GM12801 (cell line): ENCODE measurements around the gene SAXO2.

Experiments
- TF ChIP-seq, protein P1 (sequence below): IDR thresholded peaks from one replicate; pipeline ENCODE4 v1.5.1; 2011; ENCODE audit warnings: control low read depth; ENCODE audit not compliant: insufficient read length; ENCODE audit errors: extremely low read depth

The SAXO2 gene, protein sequence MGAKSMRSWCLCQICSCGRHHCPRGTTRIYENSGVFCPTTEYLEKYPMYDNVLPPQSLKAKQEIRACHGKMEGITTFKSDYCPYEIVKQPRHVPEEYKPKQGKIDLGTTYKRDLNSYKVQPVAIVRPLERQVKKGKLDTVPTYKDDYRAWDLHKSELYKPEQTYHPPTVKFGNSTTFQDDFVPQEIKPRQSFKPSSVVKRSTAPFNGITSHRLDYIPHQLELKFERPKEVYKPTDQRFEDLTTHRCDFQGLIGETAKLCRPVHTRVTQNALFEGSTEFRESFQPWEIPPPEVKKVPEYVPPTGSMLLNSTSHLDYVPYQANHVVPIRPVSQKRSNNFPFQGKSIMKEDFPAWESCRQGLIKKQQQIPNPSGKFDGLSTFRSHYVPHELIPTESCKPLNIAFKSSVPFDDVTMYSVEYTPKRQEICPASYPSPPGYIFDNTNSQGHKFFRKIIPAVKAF

DNA sequence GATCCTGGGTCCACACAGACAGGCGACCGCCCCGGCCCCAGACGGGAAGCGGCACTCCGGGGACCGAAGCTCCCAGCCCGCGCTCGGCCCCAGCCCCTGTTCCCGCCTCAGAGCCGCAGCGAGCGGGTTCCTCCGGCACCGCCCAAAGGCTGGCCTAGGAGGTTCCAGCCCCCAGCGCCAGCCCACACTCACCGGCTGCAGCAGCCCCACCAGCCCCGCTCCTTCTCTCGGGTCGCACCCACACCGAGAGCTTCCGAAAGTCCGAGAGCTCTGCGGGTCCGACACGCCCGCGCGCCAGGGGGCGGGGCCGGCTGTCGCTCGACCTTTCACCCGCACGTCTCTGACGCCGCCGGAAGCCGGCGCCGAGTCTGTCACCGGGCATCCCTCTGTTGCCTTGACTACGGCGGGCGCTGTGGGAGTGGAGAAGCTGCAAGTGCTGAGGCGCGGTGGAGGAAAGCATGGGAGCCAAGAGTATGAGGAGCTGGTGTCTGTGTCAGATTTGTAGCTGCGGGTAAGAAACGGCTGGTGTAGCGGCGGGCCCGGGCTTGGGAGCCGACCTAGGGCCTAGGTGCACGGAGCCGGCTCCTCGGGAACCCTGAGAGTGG is at the start of gene SAXO2, which contains the start of gene EFL1:
Gene SAXO2 (plus strand): TSS at position 397 of the 605 bp plus-strand sequence. CDS start 62 bp downstream, at position 459.
Gene EFL1 (minus strand): TSS at position 313 of the 605 bp plus-strand sequence. CDS start 956 bp downstream, outside the sequence.
- TF ChIP-seq, protein P1, sequence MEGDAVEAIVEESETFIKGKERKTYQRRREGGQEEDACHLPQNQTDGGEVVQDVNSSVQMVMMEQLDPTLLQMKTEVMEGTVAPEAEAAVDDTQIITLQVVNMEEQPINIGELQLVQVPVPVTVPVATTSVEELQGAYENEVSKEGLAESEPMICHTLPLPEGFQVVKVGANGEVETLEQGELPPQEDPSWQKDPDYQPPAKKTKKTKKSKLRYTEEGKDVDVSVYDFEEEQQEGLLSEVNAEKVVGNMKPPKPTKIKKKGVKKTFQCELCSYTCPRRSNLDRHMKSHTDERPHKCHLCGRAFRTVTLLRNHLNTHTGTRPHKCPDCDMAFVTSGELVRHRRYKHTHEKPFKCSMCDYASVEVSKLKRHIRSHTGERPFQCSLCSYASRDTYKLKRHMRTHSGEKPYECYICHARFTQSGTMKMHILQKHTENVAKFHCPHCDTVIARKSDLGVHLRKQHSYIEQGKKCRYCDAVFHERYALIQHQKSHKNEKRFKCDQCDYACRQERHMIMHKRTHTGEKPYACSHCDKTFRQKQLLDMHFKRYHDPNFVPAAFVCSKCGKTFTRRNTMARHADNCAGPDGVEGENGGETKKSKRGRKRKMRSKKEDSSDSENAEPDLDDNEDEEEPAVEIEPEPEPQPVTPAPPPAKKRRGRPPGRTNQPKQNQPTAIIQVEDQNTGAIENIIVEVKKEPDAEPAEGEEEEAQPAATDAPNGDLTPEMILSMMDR = no peak

DNA sequence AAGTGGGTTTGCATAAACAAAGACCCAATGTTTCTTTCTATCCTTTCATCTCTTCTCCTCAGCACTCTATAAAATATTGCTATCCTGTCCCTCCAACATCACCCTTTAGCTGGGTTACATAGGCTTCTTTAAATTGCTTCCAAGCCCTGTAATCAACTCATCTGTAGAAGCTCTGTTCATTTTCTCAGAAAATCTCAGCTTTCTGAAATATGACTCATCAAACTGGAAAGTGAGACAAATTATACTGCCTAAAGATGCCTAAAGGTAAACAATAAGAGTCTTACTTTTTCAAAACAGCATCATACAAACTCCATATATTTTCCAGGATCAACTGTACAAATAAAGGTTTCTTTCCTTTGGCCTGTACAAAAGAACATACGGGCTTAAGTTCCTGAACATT is 33.9 kb upstream of the SAXO2 start:
- TF ChIP-seq, protein P1 = no peak

DNA sequence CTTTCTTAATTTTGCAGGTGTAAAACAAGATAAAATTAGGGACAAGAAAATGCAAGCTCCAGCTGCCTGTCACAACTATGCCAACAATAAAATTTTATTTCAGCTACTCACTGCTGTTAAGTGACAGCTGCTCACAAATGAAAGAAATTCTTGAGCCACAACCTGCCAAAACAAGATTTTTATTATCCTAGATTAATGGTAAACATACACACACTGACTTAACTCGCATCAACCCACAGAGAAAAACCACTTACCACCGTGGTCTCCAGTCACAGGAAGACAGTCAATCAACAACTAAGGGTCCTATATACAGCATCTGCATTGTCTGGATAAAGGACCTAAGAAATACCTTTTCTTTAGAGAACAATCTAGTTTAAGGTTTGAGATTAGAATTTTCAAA is 31.4 kb upstream of the SAXO2 start:
- TF ChIP-seq, protein P1 = no peak

DNA sequence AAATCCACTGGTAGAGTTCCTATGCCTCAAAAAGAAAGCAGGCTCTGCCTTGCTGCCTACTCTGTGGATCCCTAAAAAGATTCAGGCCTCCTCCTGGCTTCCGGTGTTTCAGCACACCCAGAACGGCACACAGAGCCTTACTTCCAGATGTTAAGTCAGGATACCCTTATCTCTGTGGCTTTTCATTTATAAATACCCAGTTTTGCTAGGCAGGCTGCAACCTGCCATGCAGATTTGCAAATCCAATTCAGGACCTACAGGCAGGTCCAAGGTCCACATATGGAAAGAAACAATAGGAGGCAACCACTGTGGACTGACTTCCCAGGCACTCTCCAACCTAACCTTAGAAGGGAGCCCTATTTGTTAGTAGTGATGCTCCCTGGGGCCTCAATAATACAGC is 30.8 kb upstream of the SAXO2 start:
- TF ChIP-seq, protein P1 = no peak

DNA sequence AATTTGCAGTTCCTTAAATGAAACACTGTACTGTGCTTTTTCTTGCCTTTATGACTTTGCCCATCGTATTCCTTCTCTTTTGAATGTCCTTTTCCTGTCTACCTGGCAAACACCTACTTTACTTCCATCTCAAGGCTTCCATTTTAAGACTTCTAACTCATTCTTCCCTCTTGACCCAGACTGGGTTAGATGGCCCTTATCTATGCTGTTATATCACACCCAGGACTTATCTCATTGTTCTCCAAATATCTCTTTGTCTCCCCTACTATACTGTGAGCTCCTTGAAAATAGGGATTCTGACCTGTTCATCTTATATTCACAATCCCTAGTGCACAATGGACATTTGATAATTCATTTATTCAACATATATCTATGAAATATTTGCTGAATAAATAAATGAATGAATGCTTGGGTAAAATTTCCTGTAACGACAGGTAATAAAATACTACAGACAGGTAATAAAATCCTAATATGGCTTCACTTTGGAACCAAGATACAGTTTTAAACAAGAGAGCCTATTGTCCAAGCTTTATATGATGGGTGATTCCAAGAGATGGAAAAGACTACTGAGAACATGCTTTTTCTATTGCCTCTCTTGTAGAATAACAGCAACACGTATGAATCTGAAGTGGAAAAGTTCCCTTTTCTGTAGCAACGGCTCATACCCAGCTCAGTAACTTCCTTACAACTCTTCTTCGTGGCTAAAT is 22.8 kb upstream of the SAXO2 start:
- TF ChIP-seq, protein P1 = no peak

DNA sequence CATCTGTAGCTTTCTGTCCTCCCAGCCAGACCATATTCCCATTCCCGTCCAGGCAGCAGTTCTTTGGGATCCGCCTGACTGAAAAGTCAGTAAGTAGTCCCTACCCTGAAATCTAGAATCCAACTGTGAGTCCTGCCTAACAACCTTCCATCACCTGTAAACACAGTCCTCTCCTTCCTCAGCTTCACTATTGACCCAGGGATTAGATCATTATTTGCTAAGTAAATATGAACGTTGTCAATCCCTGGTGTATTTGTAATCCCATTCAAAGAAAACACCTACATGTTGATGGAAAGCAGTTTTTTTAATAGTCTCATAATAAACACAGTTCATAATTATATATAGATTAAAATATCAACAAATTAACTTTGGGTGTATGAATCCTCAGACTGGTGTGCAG is 732 bp downstream of the SAXO2 start:
- TF ChIP-seq, protein P1 = no peak

DNA sequence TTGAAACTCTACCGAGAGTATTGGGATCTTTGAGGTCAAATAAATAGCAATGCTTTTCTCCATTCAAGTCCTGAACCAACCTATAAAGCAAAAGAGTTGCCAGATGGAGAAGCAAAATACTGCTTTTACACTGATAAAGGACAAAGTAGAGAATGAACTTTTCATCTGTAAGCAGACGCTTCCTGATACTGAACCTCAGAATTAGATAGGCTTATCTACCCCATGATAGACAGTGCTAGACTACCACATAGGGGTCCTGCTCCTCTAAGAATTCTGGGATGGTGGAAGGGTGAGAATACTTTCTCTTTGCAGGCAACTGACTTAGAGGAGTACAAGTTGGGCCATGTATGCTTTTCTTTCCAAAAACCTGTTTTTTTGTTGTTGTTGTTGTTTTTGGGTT is 9.5 kb downstream of the SAXO2 start:
- TF ChIP-seq, protein P1 = no peak
